Measurements from ENCODE around the gene BRF1. TPM values are rescaled to one million over a fixed set of nuclear protein-coding genes. Genes with fewer than 3 reads are reported as not detected.

The BRF1 gene
- 10 to 100 TPM; 44.5 to 99.6 (median 56.2) TPM for total RNA-seq

- TF ChIP-seq CTCF (IDR thresholded peaks at IDR 0.05) (no peak), POLR2A (IDR thresholded peaks at IDR 0.05) (peak in 1 of 2 donors; percentile 83)
- WGBS, 2 donors, result 0% methylated on average over 8 of the region's 90 CpGs; no CpG with 5 or more reads in 1 of the 2 donors
- H3K27ac ChIP-seq, result peak within 1 kb of the TSS; percentile 81 to 96 (median 96)
- peaks cover 7 to 11% of the 10 kb centered on the region in 2 donors for H3K4me1 ChIP-seq
- intact Hi-C loops (cut with DNase I), result no loop called here
- no peaks in the 10 kb centered on the region for H3K36me3 ChIP-seq
- DNase-seq, result peak; percentile 96 to 97
- H3K9me3 ChIP-seq, result no peaks in the 10 kb centered on the region
- no peaks in the 10 kb centered on the region for H3K27me3 ChIP-seq
- H3K4me3 ChIP-seq (replicated peaks in 1 of 3), result peak within 1 kb of the TSS; percentile 61 to 73 (median 72)
These were observed at the start of gene BRF1 for GRCh38 chr14:105300542-105301102. Gene BRF1, minus strand, starts transcription at chr14:105301001. Its CDS starts 372 bp downstream, at chr14:105300629.

GRCh38 chr14:105349992-105350391 is 49.2 kb upstream of the BRF1 start:
- Histone ChIP-seq H3K4me3 (replicated peaks in 1 of 3) (no peak overlapping the region), H3K4me1 (peaks cover 0 to 11% of the 10 kb centered on the region in 2 donors), H3K9me3 (no peaks in the 10 kb centered on the region), H3K27ac (no peak overlapping the region), H3K27me3 (no peaks in the 10 kb centered on the region), H3K36me3 (no peaks in the 10 kb centered on the region)
- 88 to 89% methylated on average over 5 to 9 of the region's 11 CpGs for WGBS, 2 donors
- no peak for DNase-seq
- TF ChIP-seq POLR2A (IDR thresholded peaks at IDR 0.05) (no peak), CTCF (IDR thresholded peaks at IDR 0.05) (no peak)
- intact Hi-C loops (cut with DNase I), result loop anchor here (5.0 kb wide), 1 partner anchor 258 kb away; no protein-coding TSS in a partner anchor

- WGBS, 2 donors, result 71 to 91% methylated on average over 2 to 14 of the region's 19 CpGs
- Histone ChIP-seq H3K27me3 (no peaks in the 10 kb centered on the region), H3K36me3 (no peaks in the 10 kb centered on the region), H3K4me3 (replicated peaks in 1 of 3) (no peak overlapping the region), H3K27ac (no peak overlapping the region), H3K4me1 (peaks cover 0 to 11% of the 10 kb centered on the region in 2 donors), H3K9me3 (no peaks in the 10 kb centered on the region)
- intact Hi-C loops (cut with DNase I), result no loop called here
- no peak for TF ChIP-seq POLR2A (IDR thresholded peaks at IDR 0.05)
- TF ChIP-seq CTCF (IDR thresholded peaks at IDR 0.05), result no peak
- no peak for DNase-seq
These were observed 48.3 kb upstream of the BRF1 start for GRCh38 chr14:105348945-105349699.

GRCh38 chr14:105348169-105348944 is 47.6 kb upstream of the BRF1 start:
- intact Hi-C loops (cut with DNase I), result no loop called here
- peaks cover 0 to 11% of the 10 kb centered on the region in 2 donors for H3K4me1 ChIP-seq
- no peaks in the 10 kb centered on the region for H3K36me3 ChIP-seq
- WGBS, 2 donors, result 88 to 93% methylated on average over 2 to 6 of the region's 26 CpGs
- DNase-seq, result no peak
- no peak overlapping the region for H3K4me3 ChIP-seq (replicated peaks in 1 of 3)
- no peak overlapping the region for H3K27ac ChIP-seq
- no peaks in the 10 kb centered on the region for H3K9me3 ChIP-seq
- no peaks in the 10 kb centered on the region for H3K27me3 ChIP-seq
- no peak for TF ChIP-seq CTCF (IDR thresholded peaks at IDR 0.05)
- no peak for TF ChIP-seq POLR2A (IDR thresholded peaks at IDR 0.05)

Measured in thyroid gland (tissue), 4 donors.